Panc1 (cell line): ENCODE results near the gene STEAP3.

Source experiments
- CTCF ChIP-seq: fragments of 450-650 bp; IDR thresholded peaks from 2 replicates; pipeline ENCODE4 v1.5.1; 2017; ENCODE audit warnings: mild to moderate bottlenecking
- POLR2AphosphoS5 ChIP-seq: IDR thresholded peaks from 2 replicates; pipeline ENCODE4 v1.6.1; 2012; ENCODE audit warnings: mild to moderate bottlenecking, low read depth, low read length, moderate library complexity
- SIN3A ChIP-seq: IDR thresholded peaks from 2 replicates; pipeline ENCODE4 v1.6.1; 2012; ENCODE audit warnings: low read depth, mild to moderate bottlenecking, low read length, moderate library complexity, borderline replicate concordance; ENCODE audit not compliant: insufficient read depth
- TCF7L2 ChIP-seq: IDR thresholded peaks from 2 replicates; pipeline ENCODE4 v1.6.1; 2011; ENCODE audit warnings: mild to moderate bottlenecking, low read depth, low read length, inconsistent platforms

- no peak for TF ChIP-seq CTCF
- TF ChIP-seq POLR2AphosphoS5, result no peak
- TF ChIP-seq SIN3A, result no peak
- no peak for TF ChIP-seq TCF7L2
Measured at GRCh38 chr2:119205001-119205706, 18.5 kb upstream of the STEAP3 start.
